ENCODE measurements around the gene UQCRHL. TPM values are rescaled to one million over a fixed set of nuclear protein-coding genes. Genes with fewer than 3 reads are reported as not detected.

Gene UQCRHL
- total and polyA plus RNA-seq, 4 donors, result 1.2 to 4.6 (median 1.3) TPM

DNA sequence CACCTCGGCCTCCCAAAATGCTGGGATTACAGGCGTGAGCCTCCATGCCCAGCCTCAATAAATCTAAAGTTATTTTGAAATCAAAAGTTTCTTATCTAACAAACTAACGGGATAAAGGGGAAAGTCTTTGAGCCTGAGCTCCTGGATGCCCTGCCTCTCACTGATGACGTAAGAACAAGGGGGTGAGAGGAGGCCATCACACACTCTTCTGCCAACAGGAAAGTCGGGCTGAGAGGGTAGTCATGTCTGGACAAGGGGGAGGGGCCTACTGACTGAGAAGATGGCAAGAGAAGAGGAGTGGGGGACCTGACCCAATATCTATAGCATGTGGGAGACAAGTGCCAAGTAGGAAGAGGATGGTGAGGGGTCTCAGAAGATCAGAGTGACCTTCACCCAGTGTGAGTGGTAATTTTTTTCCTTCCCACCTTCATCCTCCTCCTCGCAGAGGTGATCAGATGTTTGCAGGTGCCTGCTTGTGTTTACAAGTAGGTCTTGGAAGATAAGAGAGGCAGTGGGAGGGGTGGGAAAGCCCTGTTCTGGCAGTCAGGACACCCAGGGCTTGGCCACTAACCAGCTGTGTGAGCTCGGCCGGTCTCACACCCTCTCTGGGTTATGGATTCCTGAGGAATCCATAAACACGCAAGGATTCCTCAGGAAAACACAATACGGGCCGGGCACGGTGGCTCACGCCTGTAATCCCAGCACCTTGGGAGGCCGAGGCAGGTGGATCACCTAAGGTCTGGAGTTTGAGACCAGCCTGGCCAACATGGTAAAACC lies 9.6 kb downstream of the UQCRHL start:
- H3K4me1 ChIP-seq (ENCODE audit: control insufficient read depth in 1 of 2, insufficient read depth in 2 of 2, low read length in 2 of 2), result peaks cover 1 to 5% of the 10 kb centered on the region in 2 donors
- ATAC-seq (ENCODE audit: low FRiP score) (no peak), DNase-seq (no peak)
- no peaks in the 10 kb centered on the region for H3K36me3 ChIP-seq (ENCODE audit: control insufficient read depth in 1 of 2, insufficient read depth in 2 of 2, low read length in 1 of 2)
- 69 to 72% methylated on average over 14 of the region's 14 CpGs for WGBS, 2 donors
- H3K4me3 ChIP-seq (ENCODE audit: low read length in 2 of 2), result no peak overlapping the region
- H3K27ac ChIP-seq (ENCODE audit: low read depth in 1 of 2, low read length in 2 of 2), result peak overlapping the region; percentile 18 to 23
- H3K27me3 ChIP-seq (ENCODE audit: control insufficient read depth in 1 of 2, insufficient read depth in 2 of 2, low read length in 1 of 2), result no peaks in the 10 kb centered on the region
- H3K9me3 ChIP-seq (ENCODE audit: control insufficient read depth, low read length), result no peaks in the 10 kb centered on the region
- intact Hi-C loops (cut with DNase I), result loop anchor here in 1 of 2 donors (2.0 to 10.0 kb wide), 3 partner anchors 37 to 149 kb away; no protein-coding TSS in a partner anchor

DNA sequence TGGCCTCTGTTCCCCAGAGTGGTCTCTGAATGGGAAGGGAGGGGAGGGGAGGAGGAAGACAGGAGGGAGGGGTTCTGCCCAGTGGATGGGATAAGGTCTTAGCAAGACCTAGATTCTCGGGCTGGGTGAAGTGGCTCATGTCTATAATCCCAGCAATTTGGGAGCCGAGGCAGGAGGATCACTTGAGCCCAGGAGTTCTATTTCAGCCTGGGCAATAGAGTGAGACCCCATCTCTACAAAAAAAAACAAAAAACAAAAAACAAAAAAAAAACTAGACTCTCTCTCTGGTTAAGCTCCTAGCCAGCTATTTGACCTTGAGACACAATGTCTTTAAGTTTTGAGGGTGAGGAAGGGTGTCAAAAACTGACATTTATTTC lies 11.4 kb downstream of the UQCRHL start:
- Histone ChIP-seq H3K4me3 (ENCODE audit: low read length in 2 of 2) (no peak overlapping the region), H3K9me3 (ENCODE audit: control insufficient read depth, low read length) (no peaks in the 10 kb centered on the region), H3K4me1 (ENCODE audit: control insufficient read depth in 1 of 2, insufficient read depth in 2 of 2, low read length in 2 of 2) (peaks cover 1 to 5% of the 10 kb centered on the region in 2 donors), H3K27me3 (ENCODE audit: control insufficient read depth in 1 of 2, insufficient read depth in 2 of 2, low read length in 1 of 2) (no peaks in the 10 kb centered on the region), H3K27ac (ENCODE audit: low read depth in 1 of 2, low read length in 2 of 2) (peak overlapping the region; percentile 83 to 92), H3K36me3 (ENCODE audit: control insufficient read depth in 1 of 2, insufficient read depth in 2 of 2, low read length in 1 of 2) (no peaks in the 10 kb centered on the region)
- no peak for DNase-seq
- 97 to 100% methylated on average over 2 of the region's 2 CpGs for WGBS, 2 donors
- intact Hi-C loops (cut with DNase I), result loop anchor here in 1 of 2 donors (5.0 to 10.0 kb wide), 2 partner anchors 99 to 151 kb away; no protein-coding TSS in a partner anchor
- ATAC-seq (ENCODE audit: low FRiP score), result no peak

DNA sequence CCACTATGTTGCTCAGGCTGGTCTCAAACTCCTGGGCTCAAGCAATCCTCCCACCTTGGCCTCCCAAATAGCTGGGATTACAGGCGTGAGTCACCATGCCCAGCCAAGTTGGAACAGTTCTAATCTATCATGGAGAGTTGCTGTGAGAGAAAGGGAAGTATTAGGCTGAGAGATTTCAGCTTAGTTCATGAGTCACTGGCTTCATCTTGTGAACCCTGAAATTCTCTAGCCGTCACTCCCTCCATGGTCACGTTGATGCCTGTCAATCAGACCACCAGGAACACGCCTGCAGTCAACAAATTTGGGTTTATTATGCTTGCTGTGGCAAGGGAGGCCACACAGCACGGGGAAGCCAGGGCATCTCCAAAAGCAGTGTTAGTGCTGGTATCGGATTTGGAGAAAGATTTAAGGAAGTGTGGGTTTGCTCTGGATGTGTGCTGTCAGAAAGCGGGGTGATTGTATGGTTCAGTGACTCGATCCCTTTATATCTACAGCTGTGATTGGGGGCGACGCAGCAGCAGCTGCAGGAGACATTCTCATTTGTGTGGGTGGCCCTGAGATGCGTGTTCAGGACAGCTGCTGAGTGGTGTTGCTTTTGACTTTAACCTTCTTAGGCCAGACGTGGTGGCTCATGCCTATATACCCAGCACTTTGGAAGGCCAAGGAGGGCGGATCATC lies 18.7 kb downstream of the UQCRHL start:
- H3K4me3 ChIP-seq (ENCODE audit: low read length in 2 of 2), result no peak overlapping the region
- intact Hi-C loops (cut with DNase I), result loop anchor here in 1 of 2 donors (5.0 kb wide), 1 partner anchor 41 kb away; no protein-coding TSS in a partner anchor
- DNase-seq (no peak), ATAC-seq (ENCODE audit: low FRiP score) (no peak)
- H3K9me3 ChIP-seq (ENCODE audit: control insufficient read depth, low read length), result no peaks in the 10 kb centered on the region
- peak overlapping the region in 1 of 2 donors; percentile 31 for H3K27ac ChIP-seq (ENCODE audit: low read depth in 1 of 2, low read length in 2 of 2)
- peaks cover 0 to 2% of the 10 kb centered on the region in 2 donors for H3K4me1 ChIP-seq (ENCODE audit: control insufficient read depth in 1 of 2, insufficient read depth in 2 of 2, low read length in 2 of 2)
- H3K36me3 ChIP-seq (ENCODE audit: control insufficient read depth in 1 of 2, insufficient read depth in 2 of 2, low read length in 1 of 2), result peaks cover 0 to 5% of the 10 kb centered on the region in 2 donors
- H3K27me3 ChIP-seq (ENCODE audit: control insufficient read depth in 1 of 2, insufficient read depth in 2 of 2, low read length in 1 of 2), result no peaks in the 10 kb centered on the region
- WGBS, 2 donors, result 57 to 66% methylated on average over 13 of the region's 13 CpGs

DNA sequence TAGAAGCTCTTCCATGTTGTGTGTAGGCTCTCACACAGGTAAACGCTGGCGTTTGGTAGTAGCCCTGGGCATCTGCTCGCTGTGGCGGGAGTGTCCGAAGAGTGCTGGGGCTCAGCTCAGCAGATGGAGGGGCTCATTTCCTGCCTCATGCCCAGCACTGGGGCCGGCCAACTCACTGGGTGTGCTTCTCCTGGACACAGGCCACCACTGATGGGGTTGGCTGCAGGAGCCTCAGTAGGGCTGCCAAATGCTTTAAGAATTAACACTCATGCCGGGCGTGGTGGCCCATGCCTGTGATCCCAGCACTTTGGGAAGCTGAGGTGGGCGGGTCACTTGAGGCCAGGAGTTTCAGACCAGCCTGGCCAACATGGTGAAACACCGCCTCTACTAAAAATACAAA lies 20.9 kb downstream of the UQCRHL start:
- Histone ChIP-seq H3K36me3 (ENCODE audit: control insufficient read depth in 1 of 2, insufficient read depth in 2 of 2, low read length in 1 of 2) (peaks cover 4 to 7% of the 10 kb centered on the region in 2 donors), H3K27me3 (ENCODE audit: control insufficient read depth in 1 of 2, insufficient read depth in 2 of 2, low read length in 1 of 2) (no peaks in the 10 kb centered on the region), H3K27ac (ENCODE audit: low read depth in 1 of 2, low read length in 2 of 2) (peak overlapping the region in 1 of 2 donors; percentile 18), H3K4me1 (ENCODE audit: control insufficient read depth in 1 of 2, insufficient read depth in 2 of 2, low read length in 2 of 2) (peaks cover 0 to 2% of the 10 kb centered on the region in 2 donors), H3K9me3 (ENCODE audit: control insufficient read depth, low read length) (no peaks in the 10 kb centered on the region), H3K4me3 (ENCODE audit: low read length in 2 of 2) (no peak overlapping the region)
- peak; percentile 89 to 92 for DNase-seq
- WGBS, 2 donors, result 6 to 8% methylated on average over 10 of the region's 10 CpGs
- ATAC-seq (ENCODE audit: low FRiP score), result peak; percentile 77
- intact Hi-C loops (cut with DNase I), result loop anchor here in 1 of 2 donors (2.0 to 5.0 kb wide), 2 partner anchors 39 to 228 kb away; no protein-coding TSS in a partner anchor

DNA sequence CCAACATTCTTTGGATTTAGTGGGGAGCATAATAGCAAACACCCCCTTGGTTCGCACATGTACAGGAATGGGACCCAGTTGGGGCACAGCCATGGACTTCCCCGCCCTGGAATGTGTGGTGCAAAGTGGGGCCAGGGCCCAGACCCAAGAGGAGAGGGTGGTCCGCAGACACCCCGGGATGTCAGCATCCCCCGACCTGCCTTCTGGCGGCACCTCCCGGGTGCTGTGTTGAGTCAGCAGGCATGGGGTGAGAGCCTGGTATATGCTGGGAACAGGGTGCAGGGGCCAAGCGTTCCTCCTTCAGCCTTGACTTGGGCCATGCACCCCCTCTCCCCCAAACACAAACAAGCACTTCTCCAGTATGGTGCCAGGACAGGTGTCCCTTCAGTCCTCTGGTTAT lies 21.8 kb downstream of the UQCRHL start:
- no peak for DNase-seq
- H3K36me3 ChIP-seq (ENCODE audit: control insufficient read depth in 1 of 2, insufficient read depth in 2 of 2, low read length in 1 of 2), result peaks cover 4 to 7% of the 10 kb centered on the region in 2 donors
- ATAC-seq (ENCODE audit: low FRiP score), result peak; percentile 34
- WGBS, 2 donors, result 60 to 66% methylated on average over 8 of the region's 8 CpGs
- no peak overlapping the region for H3K4me3 ChIP-seq (ENCODE audit: low read length in 2 of 2)
- intact Hi-C loops (cut with DNase I), result loop anchor here in 1 of 2 donors (2.0 to 5.0 kb wide), 2 partner anchors 38 to 229 kb away; no protein-coding TSS in a partner anchor
- H3K4me1 ChIP-seq (ENCODE audit: control insufficient read depth in 1 of 2, insufficient read depth in 2 of 2, low read length in 2 of 2), result peaks cover 0 to 2% of the 10 kb centered on the region in 2 donors
- no peaks in the 10 kb centered on the region for H3K9me3 ChIP-seq (ENCODE audit: control insufficient read depth, low read length)
- H3K27ac ChIP-seq (ENCODE audit: low read depth in 1 of 2, low read length in 2 of 2), result peak overlapping the region; percentile 18 to 29
- H3K27me3 ChIP-seq (ENCODE audit: control insufficient read depth in 1 of 2, insufficient read depth in 2 of 2, low read length in 1 of 2), result no peaks in the 10 kb centered on the region

DNA sequence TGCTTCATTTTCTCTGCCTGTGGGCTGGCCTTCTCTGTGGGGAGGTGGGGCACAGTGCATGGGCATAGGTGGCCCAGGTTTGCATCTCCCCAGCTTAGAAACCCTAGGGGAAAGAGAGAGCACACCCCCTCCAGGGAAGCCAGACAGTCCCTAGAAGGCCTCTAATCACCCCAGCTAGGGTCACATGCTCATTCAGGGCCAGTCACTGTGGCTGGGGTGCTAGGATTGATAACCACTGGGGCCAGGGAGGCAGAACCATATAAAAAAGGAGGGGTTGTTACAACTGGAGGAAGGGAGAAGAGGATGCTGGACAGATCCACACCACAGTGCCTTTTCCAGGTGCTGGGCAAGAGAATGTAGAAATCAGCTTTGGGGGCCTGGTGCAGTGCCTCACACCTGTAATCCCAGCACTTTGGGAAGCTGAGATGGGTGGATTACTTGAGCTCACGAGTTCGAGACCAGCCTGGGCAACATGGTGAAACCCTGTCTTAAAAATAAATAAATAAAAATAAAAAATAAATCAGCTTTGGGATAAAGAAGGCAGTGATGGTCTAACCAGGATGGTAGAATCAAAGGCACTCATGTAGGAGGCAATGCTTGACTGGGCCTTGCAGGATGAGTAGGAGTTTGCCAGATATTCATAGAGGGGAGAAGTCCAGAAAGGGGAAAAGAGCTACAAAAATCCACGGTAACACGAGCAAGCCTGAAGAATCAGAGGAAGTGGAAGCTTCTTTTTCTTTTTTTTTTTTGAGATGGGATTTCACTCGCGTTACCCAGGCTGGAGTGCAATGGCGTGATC lies 29.3 kb downstream of the UQCRHL start:
- no peak for DNase-seq
- ATAC-seq (ENCODE audit: low FRiP score), result no peak
- intact Hi-C loops (cut with DNase I), result no loop called here
- Histone ChIP-seq H3K27ac (ENCODE audit: low read depth in 1 of 2, low read length in 2 of 2) (peak overlapping the region in 1 of 2 donors; percentile 46), H3K36me3 (ENCODE audit: control insufficient read depth in 1 of 2, insufficient read depth in 2 of 2, low read length in 1 of 2) (peaks cover 11 to 24% of the 10 kb centered on the region in 2 donors), H3K4me3 (ENCODE audit: low read length in 2 of 2) (no peak overlapping the region), H3K4me1 (ENCODE audit: control insufficient read depth in 1 of 2, insufficient read depth in 2 of 2, low read length in 2 of 2) (no peaks in the 10 kb centered on the region), H3K27me3 (ENCODE audit: control insufficient read depth in 1 of 2, insufficient read depth in 2 of 2, low read length in 1 of 2) (no peaks in the 10 kb centered on the region), H3K9me3 (ENCODE audit: control insufficient read depth, low read length) (no peaks in the 10 kb centered on the region)
- 69 to 75% methylated on average over 7 of the region's 7 CpGs for WGBS, 2 donors

DNA sequence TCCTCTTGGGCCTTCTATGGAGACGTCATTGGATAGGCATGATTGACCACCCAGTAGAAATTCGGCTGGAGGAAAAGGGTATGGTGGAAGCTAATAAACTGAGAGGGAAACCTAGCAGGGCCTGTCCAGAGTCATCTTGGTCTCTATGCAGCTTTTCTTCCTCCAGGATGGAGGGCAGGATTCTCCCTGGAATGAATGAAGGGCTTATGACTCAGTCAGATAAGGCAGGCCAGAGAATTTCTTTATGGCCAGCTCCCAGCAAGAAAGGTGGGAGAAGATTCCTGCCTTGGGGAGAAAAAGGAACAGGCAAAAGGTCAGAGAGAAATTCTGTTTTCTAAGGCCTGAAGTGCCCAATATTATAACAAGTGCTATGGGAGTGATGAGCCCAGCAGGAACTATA lies 31.7 kb downstream of the UQCRHL start:
- no peaks in the 10 kb centered on the region for H3K4me1 ChIP-seq (ENCODE audit: control insufficient read depth in 1 of 2, insufficient read depth in 2 of 2, low read length in 2 of 2)
- ATAC-seq (ENCODE audit: low FRiP score) (no peak), DNase-seq (no peak)
- H3K4me3 ChIP-seq (ENCODE audit: low read length in 2 of 2), result no peak overlapping the region
- WGBS, 2 donors, result 41 to 43% methylated on average over 2 of the region's 2 CpGs
- H3K9me3 ChIP-seq (ENCODE audit: control insufficient read depth, low read length), result no peaks in the 10 kb centered on the region
- intact Hi-C loops (cut with DNase I), result no loop called here
- H3K36me3 ChIP-seq (ENCODE audit: control insufficient read depth in 1 of 2, insufficient read depth in 2 of 2, low read length in 1 of 2), result peaks cover 7 to 32% of the 10 kb centered on the region in 2 donors
- H3K27ac ChIP-seq (ENCODE audit: low read depth in 1 of 2, low read length in 2 of 2), result no peak overlapping the region
- no peaks in the 10 kb centered on the region for H3K27me3 ChIP-seq (ENCODE audit: control insufficient read depth in 1 of 2, insufficient read depth in 2 of 2, low read length in 1 of 2)

DNA sequence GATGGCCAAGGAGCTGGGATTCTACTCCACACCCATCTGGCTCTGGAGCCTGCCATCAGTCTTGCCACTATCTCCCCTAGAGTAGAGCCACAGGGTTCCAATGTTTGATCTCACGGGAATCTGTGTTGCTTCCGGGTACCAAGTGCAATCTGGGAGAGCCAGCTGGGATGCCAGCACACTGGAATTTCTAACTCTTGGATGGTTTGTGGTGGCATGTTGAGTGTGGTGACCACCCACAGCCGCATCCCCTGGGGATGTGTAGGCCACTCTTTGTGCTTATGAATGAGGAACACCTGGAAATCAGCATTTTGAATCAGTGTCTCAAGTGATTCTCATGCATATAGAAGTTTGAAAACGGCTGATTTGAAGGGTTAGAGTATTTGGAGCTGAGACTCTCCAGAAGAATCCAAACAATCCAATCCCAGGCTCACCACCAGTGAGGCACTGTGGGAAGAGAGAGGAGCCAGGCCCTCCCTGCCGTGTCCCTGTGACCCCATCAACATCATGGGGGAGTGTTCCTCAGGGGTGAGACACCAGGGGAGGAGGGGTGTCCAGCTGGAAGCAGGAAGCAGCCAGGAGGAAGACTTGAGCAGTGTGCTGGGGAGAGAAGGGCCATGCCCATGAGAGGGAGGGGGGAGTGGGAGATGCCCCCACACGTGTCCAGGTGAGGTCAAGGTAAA lies 35.5 kb downstream of the UQCRHL start:
- Histone ChIP-seq H3K4me3 (ENCODE audit: low read length in 2 of 2) (no peak overlapping the region), H3K9me3 (ENCODE audit: control insufficient read depth, low read length) (no peaks in the 10 kb centered on the region), H3K36me3 (ENCODE audit: control insufficient read depth in 1 of 2, insufficient read depth in 2 of 2, low read length in 1 of 2) (peaks cover 2 to 28% of the 10 kb centered on the region in 2 donors), H3K4me1 (ENCODE audit: control insufficient read depth in 1 of 2, insufficient read depth in 2 of 2, low read length in 2 of 2) (no peaks in the 10 kb centered on the region), H3K27me3 (ENCODE audit: control insufficient read depth in 1 of 2, insufficient read depth in 2 of 2, low read length in 1 of 2) (no peaks in the 10 kb centered on the region), H3K27ac (ENCODE audit: low read depth in 1 of 2, low read length in 2 of 2) (peak overlapping the region in 1 of 2 donors; percentile 18)
- no peak for DNase-seq
- ATAC-seq (ENCODE audit: low FRiP score), result no peak
- intact Hi-C loops (cut with DNase I), result no loop called here
- 53 to 60% methylated on average over 6 of the region's 6 CpGs for WGBS, 2 donors

Measured in aorta (tissue), 5 donors.